ENCODE measurements around the gene DAB1. TPM values are rescaled to one million over a fixed set of nuclear protein-coding genes. Genes with fewer than 3 reads are reported as not detected.

The DAB1 gene
- total and polyA plus RNA-seq, 7 experiments from 2014 or later: 0.27 to 1.9 (median 0.43) TPM; not detected in 1

DNA sequence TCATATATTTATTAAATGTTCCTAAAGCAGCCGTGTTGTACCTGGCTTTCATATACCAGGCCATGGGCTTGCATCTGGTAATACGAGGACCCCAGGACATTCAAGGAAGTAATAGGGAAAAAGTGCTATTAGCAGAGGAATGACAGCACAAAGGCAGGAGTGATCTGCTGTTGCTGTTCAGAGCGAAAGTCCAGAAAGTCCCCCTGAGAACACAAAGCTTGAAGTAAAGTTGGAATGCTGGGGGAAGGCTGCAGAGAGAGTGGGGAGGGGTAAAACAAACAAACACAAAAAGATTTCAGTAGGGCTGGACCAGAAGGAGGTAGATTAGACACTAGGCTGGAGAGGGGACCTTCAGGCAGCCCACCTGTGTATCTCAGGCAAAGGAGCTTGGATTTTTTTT is 363.4 kb downstream of the DAB1 start:
- no peak overlapping the region for H3K27ac ChIP-seq (ENCODE audit: low read depth, low read length)
- ChIA-PET CTCF (no interaction called here), POLR2A (no interaction called here)
- Mint-ChIP-seq H3K9me3 (peaks cover 0 to 3% (median 0%) of the 10 kb centered on the region in 11 donors), H3K4me1 (peaks cover 0 to 4% (median 0%) of the 10 kb centered on the region in 7 donors), H3K27me3 (peaks cover 0 to 5% (median 0%) of the 10 kb centered on the region in 5 donors), H3K27ac (no peak overlapping the region), H3K36me3 (no peaks in the 10 kb centered on the region), H3K4me3 (no peak overlapping the region)
- H3K36me3 ChIP-seq (ENCODE audit: control insufficient read depth in 2 of 3, insufficient read depth in 3 of 3, low read length in 3 of 3): no peaks in the 10 kb centered on the region
- ATAC-seq: no peak
- intact Hi-C loops (cut with micrococcal nuclease): no loop called here
- H3K9me3 ChIP-seq (ENCODE audit: control insufficient read depth in 2 of 3, low read length in 3 of 3): no peaks in the 10 kb centered on the region
- no peaks in the 10 kb centered on the region for H3K4me1 ChIP-seq (ENCODE audit: control insufficient read depth in 2 of 2, insufficient read depth in 2 of 2, low read length in 2 of 2)
- H3K4me3 ChIP-seq (ENCODE audit: low read length): no peak overlapping the region
- no peaks in the 10 kb centered on the region for H3K27me3 ChIP-seq (ENCODE audit: control insufficient read depth in 2 of 2, insufficient read depth in 2 of 2, low read length in 2 of 2)
- no peak for DNase-seq

DNA sequence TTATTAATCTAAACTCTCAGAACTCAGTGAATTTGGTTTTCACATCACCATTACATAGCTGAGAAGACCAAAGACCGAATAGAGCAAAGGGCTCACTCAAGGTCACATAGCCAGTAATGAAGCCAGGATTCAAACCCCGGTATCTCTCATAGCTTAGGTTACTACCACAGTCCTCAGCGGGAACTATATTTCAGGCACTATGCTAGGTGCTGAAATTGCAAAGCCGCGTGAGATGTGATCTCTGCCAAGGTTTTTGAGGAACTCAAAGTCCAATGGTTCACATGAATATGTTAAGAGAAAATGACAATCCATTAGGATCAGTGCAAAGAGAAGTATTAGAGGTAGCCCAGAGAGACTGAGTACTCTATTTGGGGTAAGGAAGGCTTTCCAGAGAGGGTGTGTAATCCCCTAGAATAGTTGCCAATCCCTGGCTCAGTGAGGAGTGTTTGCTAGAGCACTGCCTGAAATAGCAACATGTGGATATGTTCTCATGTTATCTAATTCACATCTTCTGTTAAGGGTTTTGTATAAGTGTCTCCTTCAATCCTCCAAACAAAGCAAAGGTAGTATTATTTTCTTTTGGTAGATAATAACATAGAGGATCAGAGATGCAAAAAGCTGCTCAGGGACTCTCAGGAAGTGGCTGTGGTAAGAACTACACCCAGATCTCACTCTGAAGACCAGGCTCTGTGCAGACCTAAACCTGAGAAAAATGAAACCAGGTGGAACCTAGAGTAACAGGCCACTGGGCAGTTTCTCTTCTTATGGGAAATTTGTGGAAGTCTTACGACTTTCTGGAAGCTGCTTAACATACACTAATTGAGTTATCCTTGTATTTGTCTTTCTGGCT is 365.0 kb downstream of the DAB1 start:
- ChIA-PET CTCF (no interaction called here), POLR2A (no interaction called here)
- Histone ChIP-seq H3K36me3 (ENCODE audit: control insufficient read depth in 2 of 3, insufficient read depth in 3 of 3, low read length in 3 of 3) (no peaks in the 10 kb centered on the region), H3K27ac (ENCODE audit: low read depth, low read length) (no peak overlapping the region), H3K4me3 (ENCODE audit: low read length) (no peak overlapping the region), H3K27me3 (ENCODE audit: control insufficient read depth in 2 of 2, insufficient read depth in 2 of 2, low read length in 2 of 2) (no peaks in the 10 kb centered on the region), H3K9me3 (ENCODE audit: control insufficient read depth in 2 of 3, low read length in 3 of 3) (no peaks in the 10 kb centered on the region), H3K4me1 (ENCODE audit: control insufficient read depth in 2 of 2, insufficient read depth in 2 of 2, low read length in 2 of 2) (no peaks in the 10 kb centered on the region)
- H3K27ac Mint-ChIP-seq: no peak overlapping the region
- intact Hi-C loops (cut with micrococcal nuclease): no loop called here
- H3K4me3 Mint-ChIP-seq: no peak overlapping the region
- H3K4me1 Mint-ChIP-seq: peaks cover 0 to 4% (median 0%) of the 10 kb centered on the region in 7 donors
- H3K36me3 Mint-ChIP-seq: no peaks in the 10 kb centered on the region
- peaks cover 0 to 7% (median 4%) of the 10 kb centered on the region in 5 donors for H3K27me3 Mint-ChIP-seq
- DNase-seq (no peak), ATAC-seq (no peak)
- peaks cover 0 to 3% (median 0%) of the 10 kb centered on the region in 11 donors for H3K9me3 Mint-ChIP-seq

DNA sequence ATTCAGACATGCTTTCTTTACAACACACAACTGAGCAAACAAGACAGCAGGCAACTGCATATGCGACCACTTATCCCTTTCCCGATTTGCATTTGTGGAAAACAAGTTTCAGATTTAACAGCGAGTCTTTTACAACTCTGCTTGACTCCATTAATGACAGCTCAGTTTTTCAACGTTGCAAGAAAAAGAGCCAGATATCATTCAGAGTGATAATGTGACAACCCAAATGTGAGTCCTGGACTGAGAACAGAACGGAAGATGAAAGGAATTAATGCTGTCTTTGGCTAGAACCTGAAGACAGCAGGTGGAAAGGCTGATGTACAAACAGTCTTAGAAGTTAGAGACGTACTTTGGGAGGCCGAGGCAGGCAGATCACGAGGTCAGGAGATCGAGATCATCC is 375.0 kb downstream of the DAB1 start:
- no peaks in the 10 kb centered on the region for H3K36me3 ChIP-seq (ENCODE audit: control insufficient read depth in 2 of 3, insufficient read depth in 3 of 3, low read length in 3 of 3)
- Mint-ChIP-seq H3K4me1 (no peaks in the 10 kb centered on the region), H3K27me3 (peaks cover 0 to 21% (median 10%) of the 10 kb centered on the region in 5 donors), H3K4me3 (no peak overlapping the region), H3K9me3 (peaks cover 0 to 5% (median 0%) of the 10 kb centered on the region in 11 donors), H3K27ac (no peak overlapping the region), H3K36me3 (no peaks in the 10 kb centered on the region)
- no peak for DNase-seq
- intact Hi-C loops (cut with micrococcal nuclease): no loop called here
- no peak overlapping the region for H3K4me3 ChIP-seq (ENCODE audit: low read length)
- POLR2A ChIA-PET: no interaction called here
- no peaks in the 10 kb centered on the region for H3K4me1 ChIP-seq (ENCODE audit: control insufficient read depth in 2 of 2, insufficient read depth in 2 of 2, low read length in 2 of 2)
- no peak for ATAC-seq
- CTCF ChIA-PET: no interaction called here
- H3K27ac ChIP-seq (ENCODE audit: low read depth, low read length): no peak overlapping the region
- H3K9me3 ChIP-seq (ENCODE audit: control insufficient read depth in 2 of 3, low read length in 3 of 3): no peaks in the 10 kb centered on the region
- H3K27me3 ChIP-seq (ENCODE audit: control insufficient read depth in 2 of 2, insufficient read depth in 2 of 2, low read length in 2 of 2): no peaks in the 10 kb centered on the region

DNA sequence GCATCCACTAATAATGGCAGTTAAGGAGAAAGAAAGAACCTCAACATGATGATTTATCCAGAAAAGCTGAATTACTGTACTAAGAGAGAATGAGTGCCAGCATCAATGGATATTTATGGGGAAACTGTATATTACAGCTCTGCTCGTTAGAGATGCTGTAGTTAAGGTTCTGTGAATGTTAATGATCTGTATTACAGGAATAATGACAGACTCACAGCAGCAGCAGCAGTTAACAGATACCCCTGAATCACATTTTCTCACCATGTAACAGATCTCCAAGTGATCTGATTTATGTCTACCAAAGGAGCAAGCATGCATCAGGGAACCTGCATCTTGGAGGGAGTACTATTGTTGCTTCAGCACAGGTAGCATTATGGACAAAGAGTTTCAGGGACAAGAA is 377.4 kb downstream of the DAB1 start:
- H3K4me3 ChIP-seq (ENCODE audit: low read length): no peak overlapping the region
- no peaks in the 10 kb centered on the region for H3K4me1 Mint-ChIP-seq
- no peak for DNase-seq
- POLR2A ChIA-PET: no interaction called here
- H3K4me3 Mint-ChIP-seq: no peak overlapping the region
- intact Hi-C loops (cut with micrococcal nuclease): no loop called here
- no peak overlapping the region for H3K27ac ChIP-seq (ENCODE audit: low read depth, low read length)
- peaks cover 0 to 22% (median 12%) of the 10 kb centered on the region in 5 donors for H3K27me3 Mint-ChIP-seq
- H3K36me3 ChIP-seq (ENCODE audit: control insufficient read depth in 2 of 3, insufficient read depth in 3 of 3, low read length in 3 of 3): no peaks in the 10 kb centered on the region
- peaks cover 0 to 5% (median 0%) of the 10 kb centered on the region in 11 donors for H3K9me3 Mint-ChIP-seq
- H3K36me3 Mint-ChIP-seq: no peaks in the 10 kb centered on the region
- no peak overlapping the region for H3K27ac Mint-ChIP-seq
- no peaks in the 10 kb centered on the region for H3K27me3 ChIP-seq (ENCODE audit: control insufficient read depth in 2 of 2, insufficient read depth in 2 of 2, low read length in 2 of 2)
- no peaks in the 10 kb centered on the region for H3K4me1 ChIP-seq (ENCODE audit: control insufficient read depth in 2 of 2, insufficient read depth in 2 of 2, low read length in 2 of 2)
- no peak for ATAC-seq
- no peaks in the 10 kb centered on the region for H3K9me3 ChIP-seq (ENCODE audit: control insufficient read depth in 2 of 3, low read length in 3 of 3)
- CTCF ChIA-PET: no interaction called here

DNA sequence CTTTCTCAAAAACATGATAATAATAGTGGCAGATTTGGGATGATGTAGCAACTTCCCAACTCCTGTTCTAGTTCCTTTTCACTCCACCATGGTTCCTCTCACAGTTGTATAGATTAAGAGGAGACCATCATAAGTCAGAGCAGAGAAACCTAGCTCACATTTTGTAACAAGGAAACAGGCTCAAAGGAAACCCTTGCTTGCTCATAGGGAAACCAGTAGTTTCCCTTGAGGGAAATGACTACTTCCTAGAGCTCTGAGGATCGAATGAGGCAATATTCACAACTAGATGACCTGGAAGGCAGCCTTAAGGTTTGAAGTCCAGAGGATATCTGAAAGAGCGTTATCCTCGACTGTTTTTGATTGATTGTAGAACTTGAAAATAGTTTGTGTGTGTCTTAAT is 382.0 kb downstream of the DAB1 start:
- ChIA-PET CTCF (no interaction called here), POLR2A (no interaction called here)
- no peak overlapping the region for H3K4me3 Mint-ChIP-seq
- no peaks in the 10 kb centered on the region for H3K36me3 Mint-ChIP-seq
- intact Hi-C loops (cut with micrococcal nuclease): no loop called here
- H3K4me1 Mint-ChIP-seq: no peaks in the 10 kb centered on the region
- H3K27me3 ChIP-seq (ENCODE audit: control insufficient read depth in 2 of 2, insufficient read depth in 2 of 2, low read length in 2 of 2): no peaks in the 10 kb centered on the region
- no peaks in the 10 kb centered on the region for H3K36me3 ChIP-seq (ENCODE audit: control insufficient read depth in 2 of 3, insufficient read depth in 3 of 3, low read length in 3 of 3)
- no peak for ATAC-seq
- H3K9me3 ChIP-seq (ENCODE audit: control insufficient read depth in 2 of 3, low read length in 3 of 3): no peaks in the 10 kb centered on the region
- H3K27ac ChIP-seq (ENCODE audit: low read depth, low read length): no peak overlapping the region
- peaks cover 0 to 4% (median 0%) of the 10 kb centered on the region in 11 donors for H3K9me3 Mint-ChIP-seq
- H3K27ac Mint-ChIP-seq: no peak overlapping the region
- H3K27me3 Mint-ChIP-seq: peaks cover 0 to 13% (median 5%) of the 10 kb centered on the region in 5 donors
- H3K4me1 ChIP-seq (ENCODE audit: control insufficient read depth in 2 of 2, insufficient read depth in 2 of 2, low read length in 2 of 2): no peaks in the 10 kb centered on the region
- H3K4me3 ChIP-seq (ENCODE audit: low read length): no peak overlapping the region
- DNase-seq: no peak

DNA sequence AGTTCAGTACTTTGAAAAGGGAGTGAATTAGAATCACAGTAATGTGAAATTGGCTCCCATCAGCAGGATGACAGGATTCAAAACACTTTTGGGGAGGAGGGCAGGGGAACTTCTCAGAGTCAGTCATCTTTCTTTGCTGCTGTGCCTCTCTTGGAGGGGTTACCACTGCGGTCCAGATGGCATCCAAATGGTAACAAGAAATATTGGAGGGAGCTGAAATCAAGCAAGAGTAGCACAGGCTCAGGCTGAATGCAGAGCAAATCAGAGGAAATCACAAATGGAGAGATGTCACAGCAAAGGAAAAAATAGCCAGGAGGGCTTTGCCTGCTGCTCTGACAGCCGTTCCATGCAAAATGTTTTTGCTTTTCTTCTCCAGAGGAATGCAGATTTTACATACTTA is 383.0 kb downstream of the DAB1 start:
- no peaks in the 10 kb centered on the region for H3K36me3 Mint-ChIP-seq
- H3K4me1 Mint-ChIP-seq: no peaks in the 10 kb centered on the region
- no peak overlapping the region for H3K27ac ChIP-seq (ENCODE audit: low read depth, low read length)
- intact Hi-C loops (cut with micrococcal nuclease): no loop called here
- H3K4me3 ChIP-seq (ENCODE audit: low read length): no peak overlapping the region
- H3K9me3 ChIP-seq (ENCODE audit: control insufficient read depth in 2 of 3, low read length in 3 of 3): no peaks in the 10 kb centered on the region
- no peaks in the 10 kb centered on the region for H3K4me1 ChIP-seq (ENCODE audit: control insufficient read depth in 2 of 2, insufficient read depth in 2 of 2, low read length in 2 of 2)
- no peaks in the 10 kb centered on the region for H3K36me3 ChIP-seq (ENCODE audit: control insufficient read depth in 2 of 3, insufficient read depth in 3 of 3, low read length in 3 of 3)
- ATAC-seq (no peak), DNase-seq (no peak)
- H3K4me3 Mint-ChIP-seq: no peak overlapping the region
- peaks cover 0 to 4% (median 0%) of the 10 kb centered on the region in 11 donors for H3K9me3 Mint-ChIP-seq
- POLR2A ChIA-PET: no interaction called here
- no peaks in the 10 kb centered on the region for H3K27me3 ChIP-seq (ENCODE audit: control insufficient read depth in 2 of 2, insufficient read depth in 2 of 2, low read length in 2 of 2)
- H3K27ac Mint-ChIP-seq: no peak overlapping the region
- peaks cover 0 to 17% (median 5%) of the 10 kb centered on the region in 5 donors for H3K27me3 Mint-ChIP-seq
- CTCF ChIA-PET: no interaction called here
